ENCODE results near the gene TUBA8. TPM values are rescaled to one million over a fixed set of nuclear protein-coding genes. Genes with fewer than 3 reads are reported as not detected.
"Not testable (repeated sequence)": the region's sequence is repeated elsewhere in the genome, so short reads cannot be mapped to it uniquely, and the experiment has no call there.

TUBA8 gene
- polyA plus RNA-seq, 1 donor (not counting 4 experiments of a cell fraction or from before 2014, with no cell fraction given): 0.35 TPM

DNA sequence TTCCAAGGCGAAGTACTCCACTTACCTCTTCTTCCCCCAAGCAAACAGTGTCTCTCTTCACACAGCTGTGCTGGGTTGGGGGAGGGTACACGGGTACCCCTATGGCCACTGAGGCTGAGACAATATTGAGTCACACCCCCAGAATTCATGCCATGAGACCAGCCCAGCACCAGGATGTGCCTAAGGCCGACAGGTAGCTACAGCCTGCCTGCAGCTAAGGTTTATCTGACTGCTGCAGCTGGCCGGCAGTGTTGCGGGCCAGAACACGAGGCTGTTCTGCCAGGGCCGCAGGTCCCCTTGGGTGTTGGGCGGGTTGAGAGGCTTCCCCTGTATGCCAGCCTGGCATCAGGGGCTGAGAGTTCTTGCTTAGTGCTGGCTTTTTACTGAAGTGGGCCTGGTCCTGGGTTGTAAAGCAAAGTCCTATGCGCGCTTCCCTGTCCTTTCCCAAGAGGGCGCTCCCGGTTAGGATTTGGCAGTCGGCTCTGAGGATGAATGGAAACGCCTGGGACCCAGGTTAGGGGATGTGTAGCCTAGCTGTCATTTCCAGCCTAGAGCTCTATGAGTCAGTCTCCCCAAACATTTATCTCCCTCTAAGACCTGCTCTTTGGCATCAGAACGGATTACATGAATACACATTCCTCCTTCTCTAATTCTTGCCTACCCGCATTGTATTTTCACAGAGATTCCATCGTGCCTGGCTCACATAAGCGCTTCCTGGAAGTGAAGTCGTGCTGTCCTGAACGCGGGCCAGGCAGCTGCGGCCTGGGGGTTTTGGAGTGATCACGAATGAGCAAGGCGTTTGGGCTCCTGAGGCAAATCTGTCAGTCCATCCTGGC, 46.5 kb downstream of the TUBA8 start:
- no peak overlapping the region for H3K9ac ChIP-seq (ENCODE audit: control insufficient read depth, extremely low read depth, insufficient read depth, low read length)
- no peaks in the 10 kb centered on the region for H3K27me3 ChIP-seq (ENCODE audit: control insufficient read depth, extremely low read depth, insufficient read depth, low read length)
- H4K20me1 ChIP-seq (ENCODE audit: control insufficient read depth, extremely low read depth, insufficient read depth, low read length): no peaks in the 10 kb centered on the region
- DNase-seq (ENCODE audit: low read depth, low spot score): peak; percentile 86
- H2AFZ ChIP-seq (ENCODE audit: control insufficient read depth, low read length): peak overlapping the region; percentile 69
- H3K9me3 ChIP-seq (ENCODE audit: control insufficient read depth, low read depth, low read length): no peaks in the 10 kb centered on the region
- peak; percentile 39 for FAIRE-seq
- dilution Hi-C loops (cut with MboI; ENCODE audit: extremely low pct_ligation_motif_present, low sequenced_read_pairs): no loop called here
- TF ChIP-seq, protein P1, sequence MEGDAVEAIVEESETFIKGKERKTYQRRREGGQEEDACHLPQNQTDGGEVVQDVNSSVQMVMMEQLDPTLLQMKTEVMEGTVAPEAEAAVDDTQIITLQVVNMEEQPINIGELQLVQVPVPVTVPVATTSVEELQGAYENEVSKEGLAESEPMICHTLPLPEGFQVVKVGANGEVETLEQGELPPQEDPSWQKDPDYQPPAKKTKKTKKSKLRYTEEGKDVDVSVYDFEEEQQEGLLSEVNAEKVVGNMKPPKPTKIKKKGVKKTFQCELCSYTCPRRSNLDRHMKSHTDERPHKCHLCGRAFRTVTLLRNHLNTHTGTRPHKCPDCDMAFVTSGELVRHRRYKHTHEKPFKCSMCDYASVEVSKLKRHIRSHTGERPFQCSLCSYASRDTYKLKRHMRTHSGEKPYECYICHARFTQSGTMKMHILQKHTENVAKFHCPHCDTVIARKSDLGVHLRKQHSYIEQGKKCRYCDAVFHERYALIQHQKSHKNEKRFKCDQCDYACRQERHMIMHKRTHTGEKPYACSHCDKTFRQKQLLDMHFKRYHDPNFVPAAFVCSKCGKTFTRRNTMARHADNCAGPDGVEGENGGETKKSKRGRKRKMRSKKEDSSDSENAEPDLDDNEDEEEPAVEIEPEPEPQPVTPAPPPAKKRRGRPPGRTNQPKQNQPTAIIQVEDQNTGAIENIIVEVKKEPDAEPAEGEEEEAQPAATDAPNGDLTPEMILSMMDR (optimal IDR thresholded peaks at IDR 0.05 in 1 of 3, IDR thresholded peaks at IDR 0.05 in 1 of 3, conservative IDR thresholded peaks at IDR 0.05 in 1 of 3; ENCODE audit: extremely low read depth in 1 of 3, insufficient read depth in 2 of 3, low read length in 3 of 3): peak; percentile 84 to 89 (median 87)
- no peak for TF ChIP-seq EZH2 (IDR thresholded peaks at IDR 0.05; ENCODE audit: low read length)
- no peaks in the 10 kb centered on the region for H3K79me2 ChIP-seq (ENCODE audit: control insufficient read depth, insufficient read depth, low read length)
- H3K9me1 ChIP-seq (ENCODE audit: control insufficient read depth, extremely low read depth, insufficient read depth, low read length): no peaks in the 10 kb centered on the region
- H3K36me3 ChIP-seq (ENCODE audit: control insufficient read depth in 2 of 2, extremely low read depth in 1 of 2, insufficient read depth in 2 of 2, low read length in 2 of 2): no peaks in the 10 kb centered on the region
- H3K4me2 ChIP-seq (ENCODE audit: control insufficient read depth, extremely low read depth, insufficient read depth, low read depth, low read length): peak overlapping the region; percentile 54
- no peak overlapping the region for H3K4me3 ChIP-seq (ENCODE audit: control insufficient read depth in 2 of 3, extremely low read depth in 1 of 3, insufficient read depth in 2 of 3, low read depth in 1 of 3, low read length in 3 of 3)
- no peak overlapping the region for H3K27ac ChIP-seq (ENCODE audit: control insufficient read depth, insufficient read depth, low read length)
- H3K4me1 ChIP-seq (ENCODE audit: control insufficient read depth, extremely low read depth, insufficient read depth, low read length): peaks cover 10% of the 10 kb centered on the region

DNA sequence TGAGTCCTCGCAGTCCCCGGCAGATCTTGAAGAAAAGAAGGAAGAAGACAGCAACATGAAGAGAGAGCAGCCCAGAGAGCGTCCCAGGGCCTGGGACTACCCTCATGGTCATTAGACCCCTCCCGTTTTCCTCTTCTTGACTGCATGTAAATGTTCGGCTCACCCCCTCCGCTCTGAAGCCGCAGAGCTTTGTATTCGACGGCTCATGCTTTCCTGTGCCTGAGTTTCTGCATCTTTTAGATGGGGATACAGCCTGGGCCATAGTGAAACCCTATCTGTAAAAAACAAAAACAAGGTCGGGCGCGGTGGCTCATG, 47.1 kb downstream of the TUBA8 start:
- Histone ChIP-seq H3K4me1 (ENCODE audit: control insufficient read depth, extremely low read depth, insufficient read depth, low read length) (peaks cover 10% of the 10 kb centered on the region), H4K20me1 (ENCODE audit: control insufficient read depth, extremely low read depth, insufficient read depth, low read length) (no peaks in the 10 kb centered on the region), H3K4me3 (ENCODE audit: control insufficient read depth in 2 of 3, extremely low read depth in 1 of 3, insufficient read depth in 2 of 3, low read depth in 1 of 3, low read length in 3 of 3) (no peak overlapping the region), H3K27ac (ENCODE audit: control insufficient read depth, insufficient read depth, low read length) (no peak overlapping the region), H3K4me2 (ENCODE audit: control insufficient read depth, extremely low read depth, insufficient read depth, low read depth, low read length) (peak overlapping the region; percentile 54), H3K9ac (ENCODE audit: control insufficient read depth, extremely low read depth, insufficient read depth, low read length) (no peak overlapping the region), H3K9me1 (ENCODE audit: control insufficient read depth, extremely low read depth, insufficient read depth, low read length) (no peaks in the 10 kb centered on the region), H3K9me3 (ENCODE audit: control insufficient read depth, low read depth, low read length) (no peaks in the 10 kb centered on the region), H3K79me2 (ENCODE audit: control insufficient read depth, insufficient read depth, low read length) (no peaks in the 10 kb centered on the region), H2AFZ (ENCODE audit: control insufficient read depth, low read length) (peak overlapping the region; percentile 69), H3K36me3 (ENCODE audit: control insufficient read depth in 2 of 2, extremely low read depth in 1 of 2, insufficient read depth in 2 of 2, low read length in 2 of 2) (no peaks in the 10 kb centered on the region), H3K27me3 (ENCODE audit: control insufficient read depth, extremely low read depth, insufficient read depth, low read length) (no peaks in the 10 kb centered on the region)
- TF ChIP-seq, protein P1 (optimal IDR thresholded peaks at IDR 0.05 in 1 of 3, IDR thresholded peaks at IDR 0.05 in 1 of 3, conservative IDR thresholded peaks at IDR 0.05 in 1 of 3; ENCODE audit: extremely low read depth in 1 of 3, insufficient read depth in 2 of 3, low read length in 3 of 3): no peak
- no peak for TF ChIP-seq EZH2 (IDR thresholded peaks at IDR 0.05; ENCODE audit: low read length)
- no peak for DNase-seq (ENCODE audit: low read depth, low spot score)
- no peak for FAIRE-seq
- dilution Hi-C loops (cut with MboI; ENCODE audit: extremely low pct_ligation_motif_present, low sequenced_read_pairs): no loop called here

GRCh38 chr22:18160641-18161040, 50.0 kb downstream of the TUBA8 start:
- H3K27me3 ChIP-seq (ENCODE audit: control insufficient read depth, extremely low read depth, insufficient read depth, low read length); H3K4me2 ChIP-seq (ENCODE audit: control insufficient read depth, extremely low read depth, insufficient read depth, low read depth, low read length); dilution Hi-C loops (cut with MboI; ENCODE audit: extremely low pct_ligation_motif_present, low sequenced_read_pairs); FAIRE-seq; H3K9me3 ChIP-seq (ENCODE audit: control insufficient read depth, low read depth, low read length); DNase-seq (ENCODE audit: low read depth, low spot score); H3K4me3 ChIP-seq (ENCODE audit: control insufficient read depth in 2 of 3, extremely low read depth in 1 of 3, insufficient read depth in 2 of 3, low read depth in 1 of 3, low read length in 3 of 3); H4K20me1 ChIP-seq (ENCODE audit: control insufficient read depth, extremely low read depth, insufficient read depth, low read length); H3K9me1 ChIP-seq (ENCODE audit: control insufficient read depth, extremely low read depth, insufficient read depth, low read length); H3K9ac ChIP-seq (ENCODE audit: control insufficient read depth, extremely low read depth, insufficient read depth, low read length); H3K36me3 ChIP-seq (ENCODE audit: control insufficient read depth in 2 of 2, extremely low read depth in 1 of 2, insufficient read depth in 2 of 2, low read length in 2 of 2); H3K27ac ChIP-seq (ENCODE audit: control insufficient read depth, insufficient read depth, low read length); H3K4me1 ChIP-seq (ENCODE audit: control insufficient read depth, extremely low read depth, insufficient read depth, low read length); H3K79me2 ChIP-seq (ENCODE audit: control insufficient read depth, insufficient read depth, low read length); H2AFZ ChIP-seq (ENCODE audit: control insufficient read depth, low read length): not testable (repeated sequence)

- H3K79me2 ChIP-seq (ENCODE audit: control insufficient read depth, insufficient read depth, low read length); H3K4me2 ChIP-seq (ENCODE audit: control insufficient read depth, extremely low read depth, insufficient read depth, low read depth, low read length); H3K4me3 ChIP-seq (ENCODE audit: control insufficient read depth in 2 of 3, extremely low read depth in 1 of 3, insufficient read depth in 2 of 3, low read depth in 1 of 3, low read length in 3 of 3); DNase-seq (ENCODE audit: low read depth, low spot score); H3K4me1 ChIP-seq (ENCODE audit: control insufficient read depth, extremely low read depth, insufficient read depth, low read length); H3K36me3 ChIP-seq (ENCODE audit: control insufficient read depth in 2 of 2, extremely low read depth in 1 of 2, insufficient read depth in 2 of 2, low read length in 2 of 2); H3K27ac ChIP-seq (ENCODE audit: control insufficient read depth, insufficient read depth, low read length); dilution Hi-C loops (cut with MboI; ENCODE audit: extremely low pct_ligation_motif_present, low sequenced_read_pairs); H2AFZ ChIP-seq (ENCODE audit: control insufficient read depth, low read length); H3K27me3 ChIP-seq (ENCODE audit: control insufficient read depth, extremely low read depth, insufficient read depth, low read length); H3K9me3 ChIP-seq (ENCODE audit: control insufficient read depth, low read depth, low read length); H4K20me1 ChIP-seq (ENCODE audit: control insufficient read depth, extremely low read depth, insufficient read depth, low read length); FAIRE-seq; H3K9ac ChIP-seq (ENCODE audit: control insufficient read depth, extremely low read depth, insufficient read depth, low read length); H3K9me1 ChIP-seq (ENCODE audit: control insufficient read depth, extremely low read depth, insufficient read depth, low read length): not testable (repeated sequence)
Measured at GRCh38 chr22:18163843-18164242, 53.2 kb downstream of the TUBA8 start.
